K562 (cell line): ENCODE results near the gene SPEG. TPM values are rescaled to one million over a fixed set of nuclear protein-coding genes. Genes with fewer than 3 reads are reported as not detected.

Source experiments
- ARID1B ChIP-seq: fragments of 450-650 bp; IDR thresholded peaks from 2 replicates; pipeline ENCODE4 v1.6.1; 2016; ENCODE audit warnings: antibody characterized with exemption, mild to moderate bottlenecking, inconsistent platforms
- CHCHD3 ChIP-seq: fragments of 250-450 bp; sonication (Bioruptor Pico); IDR thresholded peaks from 2 replicates; pipeline ENCODE4 v2.1.2; 2022; ENCODE audit warnings: mild to moderate bottlenecking
- ESRRB ChIP-seq: fragments of 250-450 bp; sonication (Bioruptor Pico); IDR thresholded peaks from 2 replicates; pipeline ENCODE4 v1.5.0; 2020; ENCODE audit warnings: mild to moderate bottlenecking, moderate library complexity, borderline replicate concordance
- HDAC1 ChIP-seq, 2 experiments: fragments of 450-650 bp; IDR thresholded peaks; 2 replicates each; pipeline ENCODE4 v1.6.1; 2016 to 2017; ENCODE audit warnings: inconsistent platforms in 1 of 2, mild to moderate bottlenecking in 1 of 2, moderate library complexity in 1 of 2
- MBD1 ChIP-seq: fragments of 250-450 bp; sonication (Bioruptor Pico); IDR thresholded peaks from 2 replicates; pipeline ENCODE4 v1.8.0; 2022; ENCODE audit warnings: inconsistent platforms
- SMARCE1 ChIP-seq: fragments of 450-650 bp; IDR thresholded peaks from 2 replicates; pipeline ENCODE4 v1.7.1; 2016; ENCODE audit warnings: mild to moderate bottlenecking
- TCF3 ChIP-seq: sonication (generic); formaldehyde crosslinking; IDR thresholded peaks from 2 replicates; pipeline ENCODE4 v1.4.0; 2020; ENCODE audit warnings: mild to moderate bottlenecking, missing genetic modification reagents
- TEAD4 ChIP-seq, 2 experiments: sonication (generic) in 1 of 2; formaldehyde crosslinking in 1 of 2; IDR thresholded peaks; 2 replicates each; pipeline versions ENCODE4 v1.6.1 to v1.8.0; 2012 to 2022; ENCODE audit warnings: borderline replicate concordance in 1 of 2, inconsistent platforms in 1 of 2, low read length in 1 of 2, mild to moderate bottlenecking in 1 of 2, missing genetic modification reagents in 1 of 2
- ZBTB9 ChIP-seq: fragments of 450-650 bp; formaldehyde crosslinking; IDR thresholded peaks from 2 replicates; pipeline ENCODE4 v1.4.0; 2020; ENCODE audit warnings: mild to moderate bottlenecking, moderate library complexity
- ZNF263 ChIP-seq: sonication (generic); formaldehyde crosslinking; IDR thresholded peaks from 2 replicates; pipeline ENCODE4 v1.8.0; 2022; ENCODE audit warnings: mild to moderate bottlenecking, missing genetic modification reagents, borderline replicate concordance
- ZNF274 ChIP-seq: IDR thresholded peaks from 2 replicates; pipeline ENCODE4 v1.6.1; 2011; ENCODE audit warnings: low read depth, mild to moderate bottlenecking, low read length, moderate library complexity, borderline replicate concordance
- polyA plus RNA-seq, 8 experiments: library from polyadenylated mRNA; depleted of rRNA in 4 of 8; stranded (reverse) in 5 of 8; unstranded in 3 of 8; fragments of >200 nt; fragmentation: Nextera tagmentation in 2 of 8; fragmentation: Illumina TruSeq in 1 of 8; extraction: Ambion mirVana in 2 of 8; extraction: Trizol in 1 of 8; gene quantifications; 2 replicates each; pipeline versions ENCODE4 v1.2.1 to v1.2.3, GENCODE V29; 2011 to 2014; ENCODE audit warnings: inconsistent platforms in 1 of 8, missing spikeins in 1 of 8
- total RNA-seq, 7 experiments: library from RNA; depleted of rRNA in 6 of 7; stranded (reverse); fragments of >200 nt in 6 of 7; fragmentation: Illumina TruSeq in 2 of 7; extraction: Trizol in 2 of 7; gene quantifications; 2 replicates each; pipeline versions ENCODE4 v1.2.1 to v1.2.3, GENCODE V29; 2011 to 2021; ENCODE audit warnings: low replicate concordance in 1 of 7
- TF ChIP-seq, protein P1 (sequence below): fragments of 250-450 bp; sonication (Bioruptor Pico); IDR thresholded peaks from 2 replicates; pipeline ENCODE4 v1.5.1; 2021; ENCODE audit warnings: mild to moderate bottlenecking
- TF ChIP-seq, protein P2 (sequence below), 2 experiments: IDR thresholded peaks in 1 of 2; conservative IDR thresholded peaks in 1 of 2; 2 replicates each; pipeline ENCODE4 v1.6.1; 2016; ENCODE audit warnings: low read depth in 2 of 2, mild to moderate bottlenecking in 1 of 2, missing compliant biosample characterization in 1 of 2, missing genetic modification characterization in 1 of 2, moderate library complexity in 1 of 2
- TF ChIP-seq, protein P3 (sequence below), 2 experiments: fragments of 450-650 bp; IDR thresholded peaks; 2 replicates each; pipeline ENCODE4 v1.6.1; 2016
- TF ChIP-seq, protein P4 (sequence below), 3 experiments: IDR thresholded peaks in 2 of 3; conservative IDR thresholded peaks in 1 of 3; 2 replicates each; pipeline ENCODE4 v1.5.1; 2011 to 2012; ENCODE audit warnings: low read length in 3 of 3, mild to moderate bottlenecking in 3 of 3, control low read depth in 2 of 3, improper control_type of control experiment in 1 of 3, inconsistent platforms in 1 of 3, low read depth in 1 of 3, mixed read lengths in 1 of 3, moderate library complexity in 1 of 3; ENCODE audit not compliant: insufficient read depth in 2 of 3

SPEG gene
- total and polyA plus RNA-seq, 9 of the 15 experiments (the other 6 are each of a cell fraction or from before 2014, with no cell fraction given): 0.49 to 8.7 (median 3.0) TPM

DNA sequence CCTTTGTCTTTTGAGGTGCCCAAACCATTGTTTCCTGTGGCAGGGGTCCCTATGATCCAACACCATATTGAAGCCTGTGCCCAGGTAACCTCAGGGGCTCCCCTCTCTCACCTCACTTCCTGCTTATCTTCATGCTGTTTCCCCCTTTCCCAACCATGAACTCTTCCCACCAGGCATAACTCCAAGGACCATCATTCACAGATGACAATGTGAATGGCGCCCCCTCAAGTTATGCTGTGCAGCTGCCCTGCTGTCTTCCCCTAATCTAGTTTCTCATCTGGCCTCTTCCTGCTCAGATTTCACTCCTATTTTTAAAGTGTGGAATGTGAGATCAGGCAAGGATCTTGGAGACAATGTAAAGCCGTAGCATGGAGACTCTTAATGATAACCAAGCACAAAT lies 65.5 kb downstream of the SPEG start (continued):
- TF ChIP-seq, protein P1, sequence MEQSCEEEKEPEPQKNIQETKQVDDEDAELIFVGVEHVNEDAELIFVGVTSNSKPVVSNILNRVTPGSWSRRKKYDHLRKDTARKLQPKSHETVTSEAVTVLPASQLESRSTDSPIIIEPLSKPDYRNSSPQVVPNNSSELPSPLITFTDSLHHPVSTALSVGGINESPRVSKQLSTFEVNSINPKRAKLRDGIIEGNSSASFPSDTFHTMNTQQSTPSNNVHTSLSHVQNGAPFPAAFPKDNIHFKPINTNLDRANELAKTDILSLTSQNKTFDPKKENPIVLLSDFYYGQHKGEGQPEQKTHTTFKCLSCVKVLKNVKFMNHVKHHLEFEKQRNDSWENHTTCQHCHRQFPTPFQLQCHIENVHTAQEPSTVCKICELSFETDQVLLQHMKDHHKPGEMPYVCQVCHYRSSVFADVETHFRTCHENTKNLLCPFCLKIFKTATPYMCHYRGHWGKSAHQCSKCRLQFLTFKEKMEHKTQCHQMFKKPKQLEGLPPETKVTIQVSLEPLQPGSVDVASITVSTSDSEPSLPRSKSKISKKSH (CRISPR knock-in tag): no peak
- TF ChIP-seq HDAC1 (IDR thresholded peaks at IDR 0.05): peak in 1 of 2 experiments; percentile 68; a peak in 1 of 4 replicates
- TF ChIP-seq, protein P2, sequence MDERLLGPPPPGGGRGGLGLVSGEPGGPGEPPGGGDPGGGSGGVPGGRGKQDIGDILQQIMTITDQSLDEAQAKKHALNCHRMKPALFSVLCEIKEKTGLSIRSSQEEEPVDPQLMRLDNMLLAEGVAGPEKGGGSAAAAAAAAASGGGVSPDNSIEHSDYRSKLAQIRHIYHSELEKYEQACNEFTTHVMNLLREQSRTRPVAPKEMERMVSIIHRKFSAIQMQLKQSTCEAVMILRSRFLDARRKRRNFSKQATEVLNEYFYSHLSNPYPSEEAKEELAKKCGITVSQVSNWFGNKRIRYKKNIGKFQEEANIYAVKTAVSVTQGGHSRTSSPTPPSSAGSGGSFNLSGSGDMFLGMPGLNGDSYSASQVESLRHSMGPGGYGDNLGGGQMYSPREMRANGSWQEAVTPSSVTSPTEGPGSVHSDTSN (CRISPR knock-in tag; IDR thresholded peaks at IDR 0.05; ENCODE audit: low read depth): no peak
- TF ChIP-seq, protein P2 (tag; conservative IDR thresholded peaks at IDR 0.05; ENCODE audit: low read depth): peak; percentile 80
- TF ChIP-seq ZNF263: no peak
- TF ChIP-seq, protein P3, sequence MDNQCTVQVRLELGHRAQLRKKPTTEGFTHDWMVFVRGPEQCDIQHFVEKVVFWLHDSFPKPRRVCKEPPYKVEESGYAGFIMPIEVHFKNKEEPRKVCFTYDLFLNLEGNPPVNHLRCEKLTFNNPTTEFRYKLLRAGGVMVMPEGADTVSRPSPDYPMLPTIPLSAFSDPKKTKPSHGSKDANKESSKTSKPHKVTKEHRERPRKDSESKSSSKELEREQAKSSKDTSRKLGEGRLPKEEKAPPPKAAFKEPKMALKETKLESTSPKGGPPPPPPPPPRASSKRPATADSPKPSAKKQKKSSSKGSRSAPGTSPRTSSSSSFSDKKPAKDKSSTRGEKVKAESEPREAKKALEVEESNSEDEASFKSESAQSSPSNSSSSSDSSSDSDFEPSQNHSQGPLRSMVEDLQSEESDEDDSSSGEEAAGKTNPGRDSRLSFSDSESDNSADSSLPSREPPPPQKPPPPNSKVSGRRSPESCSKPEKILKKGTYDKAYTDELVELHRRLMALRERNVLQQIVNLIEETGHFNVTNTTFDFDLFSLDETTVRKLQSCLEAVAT (IDR thresholded peaks at IDR 0.05): 0 out of 4 replicates have a peak, but pooled peaks of 1 of the 2 experiments have one; percentile 6
- peak; percentile 76 for TF ChIP-seq TEAD4 (IDR thresholded peaks at IDR 0.05; ENCODE audit: low read length)
- TF ChIP-seq TEAD4 (CRISPR knock-in tag; IDR thresholded peaks at IDR 0.05; ENCODE audit: borderline replicate concordance): no peak
- no peak for TF ChIP-seq ZBTB9 (CRISPR knock-in tag)
- TF ChIP-seq, protein P4, sequence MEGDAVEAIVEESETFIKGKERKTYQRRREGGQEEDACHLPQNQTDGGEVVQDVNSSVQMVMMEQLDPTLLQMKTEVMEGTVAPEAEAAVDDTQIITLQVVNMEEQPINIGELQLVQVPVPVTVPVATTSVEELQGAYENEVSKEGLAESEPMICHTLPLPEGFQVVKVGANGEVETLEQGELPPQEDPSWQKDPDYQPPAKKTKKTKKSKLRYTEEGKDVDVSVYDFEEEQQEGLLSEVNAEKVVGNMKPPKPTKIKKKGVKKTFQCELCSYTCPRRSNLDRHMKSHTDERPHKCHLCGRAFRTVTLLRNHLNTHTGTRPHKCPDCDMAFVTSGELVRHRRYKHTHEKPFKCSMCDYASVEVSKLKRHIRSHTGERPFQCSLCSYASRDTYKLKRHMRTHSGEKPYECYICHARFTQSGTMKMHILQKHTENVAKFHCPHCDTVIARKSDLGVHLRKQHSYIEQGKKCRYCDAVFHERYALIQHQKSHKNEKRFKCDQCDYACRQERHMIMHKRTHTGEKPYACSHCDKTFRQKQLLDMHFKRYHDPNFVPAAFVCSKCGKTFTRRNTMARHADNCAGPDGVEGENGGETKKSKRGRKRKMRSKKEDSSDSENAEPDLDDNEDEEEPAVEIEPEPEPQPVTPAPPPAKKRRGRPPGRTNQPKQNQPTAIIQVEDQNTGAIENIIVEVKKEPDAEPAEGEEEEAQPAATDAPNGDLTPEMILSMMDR (IDR thresholded peaks at IDR 0.05 in 2 of 3, conservative IDR thresholded peaks at IDR 0.05 in 1 of 3; ENCODE audit: insufficient read depth in 2 of 3, low read depth in 1 of 3, low read length in 3 of 3): peak; percentile 34 to 61 (median 57); a peak in 5 of 6 replicates
- 0 out of 2 replicates have a peak, but pooled peaks have one; percentile 25 for TF ChIP-seq TCF3
- TF ChIP-seq SMARCE1: peak; percentile 58; the same call in 1 of the 2 replicates
- TF ChIP-seq MBD1 (CRISPR knock-in tag): no peak
- TF ChIP-seq CHCHD3 (CRISPR knock-in tag): no peak
- no peak for TF ChIP-seq ZNF274
- TF ChIP-seq ARID1B: peak; percentile 43
- no peak for TF ChIP-seq ESRRB
